ENCODE data around the gene CCSAP.

The CCSAP gene

GRCh38 chr1:229325853-229326487, 16.9 kb downstream of the CCSAP start (continued):
- TF ChIP-seq, protein P1, sequence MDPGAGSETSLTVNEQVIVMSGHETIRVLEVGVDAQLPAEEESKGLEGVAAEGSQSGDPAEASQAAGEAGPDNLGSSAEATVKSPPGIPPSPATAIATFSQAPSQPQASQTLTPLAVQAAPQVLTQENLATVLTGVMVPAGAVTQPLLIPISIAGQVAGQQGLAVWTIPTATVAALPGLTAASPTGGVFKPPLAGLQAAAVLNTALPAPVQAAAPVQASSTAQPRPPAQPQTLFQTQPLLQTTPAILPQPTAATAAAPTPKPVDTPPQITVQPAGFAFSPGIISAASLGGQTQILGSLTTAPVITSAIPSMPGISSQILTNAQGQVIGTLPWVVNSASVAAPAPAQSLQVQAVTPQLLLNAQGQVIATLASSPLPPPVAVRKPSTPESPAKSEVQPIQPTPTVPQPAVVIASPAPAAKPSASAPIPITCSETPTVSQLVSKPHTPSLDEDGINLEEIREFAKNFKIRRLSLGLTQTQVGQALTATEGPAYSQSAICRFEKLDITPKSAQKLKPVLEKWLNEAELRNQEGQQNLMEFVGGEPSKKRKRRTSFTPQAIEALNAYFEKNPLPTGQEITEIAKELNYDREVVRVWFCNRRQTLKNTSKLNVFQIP (CRISPR knock-in tag; IDR thresholded peaks at IDR 0.05; ENCODE audit: borderline replicate concordance, low read depth): no peak
- TF ChIP-seq BACH2 (CRISPR knock-in tag; IDR thresholded peaks at IDR 0.05; ENCODE audit: borderline replicate concordance) (no peak), TCF4 (CRISPR knock-in tag; IDR thresholded peaks at IDR 0.05; ENCODE audit: borderline replicate concordance) (no peak), ZFP3 (CRISPR knock-in tag; IDR thresholded peaks at IDR 0.05) (no peak), PPARA (CRISPR knock-in tag; IDR thresholded peaks at IDR 0.05; ENCODE audit: borderline replicate concordance) (no peak), GLIS3 (CRISPR knock-in tag; IDR thresholded peaks at IDR 0.05) (no peak), ZNF8 (CRISPR knock-in tag; IDR thresholded peaks at IDR 0.05) (no peak)
- TF ChIP-seq, protein P2, sequence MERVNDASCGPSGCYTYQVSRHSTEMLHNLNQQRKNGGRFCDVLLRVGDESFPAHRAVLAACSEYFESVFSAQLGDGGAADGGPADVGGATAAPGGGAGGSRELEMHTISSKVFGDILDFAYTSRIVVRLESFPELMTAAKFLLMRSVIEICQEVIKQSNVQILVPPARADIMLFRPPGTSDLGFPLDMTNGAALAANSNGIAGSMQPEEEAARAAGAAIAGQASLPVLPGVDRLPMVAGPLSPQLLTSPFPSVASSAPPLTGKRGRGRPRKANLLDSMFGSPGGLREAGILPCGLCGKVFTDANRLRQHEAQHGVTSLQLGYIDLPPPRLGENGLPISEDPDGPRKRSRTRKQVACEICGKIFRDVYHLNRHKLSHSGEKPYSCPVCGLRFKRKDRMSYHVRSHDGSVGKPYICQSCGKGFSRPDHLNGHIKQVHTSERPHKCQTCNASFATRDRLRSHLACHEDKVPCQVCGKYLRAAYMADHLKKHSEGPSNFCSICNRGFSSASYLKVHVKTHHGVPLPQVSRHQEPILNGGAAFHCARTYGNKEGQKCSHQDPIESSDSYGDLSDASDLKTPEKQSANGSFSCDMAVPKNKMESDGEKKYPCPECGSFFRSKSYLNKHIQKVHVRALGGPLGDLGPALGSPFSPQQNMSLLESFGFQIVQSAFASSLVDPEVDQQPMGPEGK (CRISPR knock-in tag; IDR thresholded peaks at IDR 0.05; ENCODE audit: borderline replicate concordance): no peak

- no peak for ATAC-seq
- TF ChIP-seq GLIS3 (CRISPR knock-in tag; IDR thresholded peaks at IDR 0.05) (no peak), ZNF8 (CRISPR knock-in tag; IDR thresholded peaks at IDR 0.05) (no peak), ARNTL (CRISPR knock-in tag; IDR thresholded peaks at IDR 0.05; ENCODE audit: borderline replicate concordance, low read depth) (no peak), BACH2 (CRISPR knock-in tag; IDR thresholded peaks at IDR 0.05; ENCODE audit: borderline replicate concordance) (no peak), ZFP30 (CRISPR knock-in tag; IDR thresholded peaks at IDR 0.05) (no peak), ZC3H10 (CRISPR knock-in tag; IDR thresholded peaks at IDR 0.05) (no peak), TCF4 (CRISPR knock-in tag; IDR thresholded peaks at IDR 0.05; ENCODE audit: borderline replicate concordance) (no peak), ESRRG (CRISPR knock-in tag; IDR thresholded peaks at IDR 0.05) (no peak), OSR1 (CRISPR knock-in tag; IDR thresholded peaks at IDR 0.05) (no peak), ZNF70 (CRISPR knock-in tag; IDR thresholded peaks at IDR 0.05) (no peak), SNAI2 (CRISPR knock-in tag; IDR thresholded peaks at IDR 0.05) (no peak), PPARA (CRISPR knock-in tag; IDR thresholded peaks at IDR 0.05; ENCODE audit: borderline replicate concordance) (no peak), TOX (CRISPR knock-in tag; IDR thresholded peaks at IDR 0.05; ENCODE audit: borderline replicate concordance) (no peak)
- TF ChIP-seq, protein P3, sequence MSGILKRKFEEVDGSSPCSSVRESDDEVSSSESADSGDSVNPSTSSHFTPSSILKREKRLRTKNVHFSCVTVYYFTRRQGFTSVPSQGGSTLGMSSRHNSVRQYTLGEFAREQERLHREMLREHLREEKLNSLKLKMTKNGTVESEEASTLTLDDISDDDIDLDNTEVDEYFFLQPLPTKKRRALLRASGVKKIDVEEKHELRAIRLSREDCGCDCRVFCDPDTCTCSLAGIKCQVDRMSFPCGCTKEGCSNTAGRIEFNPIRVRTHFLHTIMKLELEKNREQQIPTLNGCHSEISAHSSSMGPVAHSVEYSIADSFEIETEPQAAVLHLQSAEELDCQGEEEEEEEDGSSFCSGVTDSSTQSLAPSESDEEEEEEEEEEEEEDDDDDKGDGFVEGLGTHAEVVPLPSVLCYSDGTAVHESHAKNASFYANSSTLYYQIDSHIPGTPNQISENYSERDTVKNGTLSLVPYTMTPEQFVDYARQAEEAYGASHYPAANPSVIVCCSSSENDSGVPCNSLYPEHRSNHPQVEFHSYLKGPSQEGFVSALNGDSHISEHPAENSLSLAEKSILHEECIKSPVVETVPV (CRISPR knock-in tag; IDR thresholded peaks at IDR 0.05): no peak
Measured at GRCh38 chr1:229325401-229325800, 17.4 kb downstream of the CCSAP start.

GRCh38 chr1:229323885-229324553, 18.8 kb downstream of the CCSAP start:
- TF ChIP-seq ISL1 (CRISPR knock-in tag; IDR thresholded peaks at IDR 0.05): no peak
- no peak for TF ChIP-seq OSR1 (CRISPR knock-in tag; IDR thresholded peaks at IDR 0.05)
- TF ChIP-seq ARNTL (CRISPR knock-in tag; IDR thresholded peaks at IDR 0.05; ENCODE audit: borderline replicate concordance, low read depth): no peak
- TF ChIP-seq CSDC2 (CRISPR knock-in tag; IDR thresholded peaks at IDR 0.05): no peak
- TF ChIP-seq, protein P1 (CRISPR knock-in tag; IDR thresholded peaks at IDR 0.05; ENCODE audit: borderline replicate concordance, low read depth): no peak
- TF ChIP-seq BACH2 (CRISPR knock-in tag; IDR thresholded peaks at IDR 0.05; ENCODE audit: borderline replicate concordance): no peak
- TF ChIP-seq, protein P3 (CRISPR knock-in tag; IDR thresholded peaks at IDR 0.05): no peak
- TF ChIP-seq GLIS3 (CRISPR knock-in tag; IDR thresholded peaks at IDR 0.05): no peak
- no peak for TF ChIP-seq ESRRG (CRISPR knock-in tag; IDR thresholded peaks at IDR 0.05)
- no peak for TF ChIP-seq ZNF8 (CRISPR knock-in tag; IDR thresholded peaks at IDR 0.05)
- TF ChIP-seq RARB (CRISPR knock-in tag; IDR thresholded peaks at IDR 0.05): no peak
- TF ChIP-seq, protein P4, sequence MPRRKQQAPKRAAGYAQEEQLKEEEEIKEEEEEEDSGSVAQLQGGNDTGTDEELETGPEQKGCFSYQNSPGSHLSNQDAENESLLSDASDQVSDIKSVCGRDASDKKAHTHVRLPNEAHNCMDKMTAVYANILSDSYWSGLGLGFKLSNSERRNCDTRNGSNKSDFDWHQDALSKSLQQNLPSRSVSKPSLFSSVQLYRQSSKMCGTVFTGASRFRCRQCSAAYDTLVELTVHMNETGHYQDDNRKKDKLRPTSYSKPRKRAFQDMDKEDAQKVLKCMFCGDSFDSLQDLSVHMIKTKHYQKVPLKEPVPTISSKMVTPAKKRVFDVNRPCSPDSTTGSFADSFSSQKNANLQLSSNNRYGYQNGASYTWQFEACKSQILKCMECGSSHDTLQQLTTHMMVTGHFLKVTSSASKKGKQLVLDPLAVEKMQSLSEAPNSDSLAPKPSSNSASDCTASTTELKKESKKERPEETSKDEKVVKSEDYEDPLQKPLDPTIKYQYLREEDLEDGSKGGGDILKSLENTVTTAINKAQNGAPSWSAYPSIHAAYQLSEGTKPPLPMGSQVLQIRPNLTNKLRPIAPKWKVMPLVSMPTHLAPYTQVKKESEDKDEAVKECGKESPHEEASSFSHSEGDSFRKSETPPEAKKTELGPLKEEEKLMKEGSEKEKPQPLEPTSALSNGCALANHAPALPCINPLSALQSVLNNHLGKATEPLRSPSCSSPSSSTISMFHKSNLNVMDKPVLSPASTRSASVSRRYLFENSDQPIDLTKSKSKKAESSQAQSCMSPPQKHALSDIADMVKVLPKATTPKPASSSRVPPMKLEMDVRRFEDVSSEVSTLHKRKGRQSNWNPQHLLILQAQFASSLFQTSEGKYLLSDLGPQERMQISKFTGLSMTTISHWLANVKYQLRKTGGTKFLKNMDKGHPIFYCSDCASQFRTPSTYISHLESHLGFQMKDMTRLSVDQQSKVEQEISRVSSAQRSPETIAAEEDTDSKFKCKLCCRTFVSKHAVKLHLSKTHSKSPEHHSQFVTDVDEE (CRISPR knock-in tag; IDR thresholded peaks at IDR 0.05): no peak
- no peak for ATAC-seq

All from SK-N-SH treated with all-trans-retinoic acid at 6 μM for 48 hours (cell line).